ENCODE data around the gene CDH2.

The CDH2 gene

GRCh38 chr18:28003451-28003850 is 173.5 kb downstream of the CDH2 start:
- peak in 3 of 58 donors; percentile 4 to 29 (median 13) for DNase-seq

- peak in 2 of 58 donors; percentile 7 to 23 for DNase-seq
These were observed 174.1 kb downstream of the CDH2 start for GRCh38 chr18:28002841-28003240.

GRCh38 chr18:27996801-27997272 is 180.1 kb downstream of the CDH2 start:
- no peak for DNase-seq

GRCh38 chr18:27995770-27996502 is 181.0 kb downstream of the CDH2 start:
- no peak for DNase-seq

GRCh38 chr18:27994571-27994970 is 182.4 kb downstream of the CDH2 start:
- DNase-seq, result no peak

- DNase-seq, result no peak
These were observed 185.5 kb downstream of the CDH2 start for GRCh38 chr18:27991391-27991790.

GRCh38 chr18:27985832-27986231 is 191.1 kb downstream of the CDH2 start:
- no peak for DNase-seq

- no peak for DNase-seq
These were observed 193.2 kb downstream of the CDH2 start for GRCh38 chr18:27983780-27984179.

GRCh38 chr18:27976806-27977408 is 200.0 kb downstream of the CDH2 start:
- no peak for DNase-seq

- no peak for DNase-seq
These were observed 206.6 kb downstream of the CDH2 start for GRCh38 chr18:27970321-27970720.

GRCh38 chr18:27969206-27969605 is 207.7 kb downstream of the CDH2 start:
- no peak for DNase-seq

GRCh38 chr18:27967913-27968824 is 208.8 kb downstream of the CDH2 start:
- no peak for DNase-seq

GRCh38 chr18:27966881-27967280 is 210.0 kb downstream of the CDH2 start:
- DNase-seq, result no peak

- no peak for DNase-seq
These were observed 212.1 kb downstream of the CDH2 start for GRCh38 chr18:27964811-27965210.

GRCh38 chr18:27959101-27959500 is 217.8 kb downstream of the CDH2 start:
- no peak for DNase-seq

GRCh38 chr18:27956001-27956640 is 220.8 kb downstream of the CDH2 start:
- peak in 2 of 58 donors; percentile 13 to 26 for DNase-seq

- DNase-seq, result peak in 2 of 58 donors; percentile 29 to 46
These were observed 222.7 kb downstream of the CDH2 start for GRCh38 chr18:27954226-27954625.

GRCh38 chr18:27952741-27953140 is 224.2 kb downstream of the CDH2 start:
- DNase-seq, result no peak

GRCh38 chr18:27950648-27951228 is 226.2 kb downstream of the CDH2 start:
- DNase-seq, result peak in 1 of 58 donors; percentile 4

GRCh38 chr18:27948986-27949385 is 227.9 kb downstream of the CDH2 start:
- peak in 1 of 58 donors; percentile 4 for DNase-seq

- DNase-seq, result no peak
These were observed 234.2 kb downstream of the CDH2 start for GRCh38 chr18:27942706-27943105.
